Measurements from ENCODE around the gene ETV6. TPM values are rescaled to one million over a fixed set of nuclear protein-coding genes. Genes with fewer than 3 reads are reported as not detected.

ETV6 gene
- polyA plus RNA-seq, 1 donor (not counting 4 experiments of a cell fraction or from before 2014, with no cell fraction given) = 5.3 TPM

DNA sequence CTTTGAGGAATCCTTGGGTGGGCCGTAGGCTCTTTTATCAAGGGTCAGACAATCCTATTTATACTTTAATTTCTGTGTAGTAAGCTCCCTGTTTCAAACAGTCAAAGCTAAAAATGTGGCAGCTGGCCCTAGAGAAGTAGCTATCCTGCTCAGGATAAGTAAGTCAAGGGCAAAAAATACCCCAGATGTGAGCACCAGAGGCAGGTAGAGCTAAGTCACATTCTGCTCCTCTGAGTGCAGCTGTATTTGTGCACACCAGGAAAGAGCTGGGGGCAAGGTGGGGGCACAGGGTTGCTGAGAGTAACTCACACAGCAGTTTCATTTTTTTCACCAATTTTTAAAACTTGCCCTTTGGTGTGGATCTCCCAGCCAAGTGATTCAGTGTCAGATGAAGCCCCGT, 5.3 kb downstream of the ETV6 start:
- H3K4me3 ChIP-seq (ENCODE audit: control insufficient read depth in 2 of 3, extremely low read depth in 1 of 3, insufficient read depth in 2 of 3, low read depth in 1 of 3, low read length in 3 of 3) = no peak overlapping the region
- FAIRE-seq = no peak
- H3K27ac ChIP-seq (ENCODE audit: control insufficient read depth, insufficient read depth, low read length) = no peak overlapping the region
- no peak for DNase-seq (ENCODE audit: low read depth, low spot score)
- no peaks in the 10 kb centered on the region for H3K9me1 ChIP-seq (ENCODE audit: control insufficient read depth, extremely low read depth, insufficient read depth, low read length)
- peaks cover 29% of the 10 kb centered on the region for H3K4me1 ChIP-seq (ENCODE audit: control insufficient read depth, extremely low read depth, insufficient read depth, low read length)
- H3K36me3 ChIP-seq (ENCODE audit: control insufficient read depth in 2 of 2, extremely low read depth in 1 of 2, insufficient read depth in 2 of 2, low read length in 2 of 2) = no peaks in the 10 kb centered on the region
- TF ChIP-seq EZH2 (IDR thresholded peaks at IDR 0.05; ENCODE audit: low read length) = no peak
- TF ChIP-seq, protein P1, sequence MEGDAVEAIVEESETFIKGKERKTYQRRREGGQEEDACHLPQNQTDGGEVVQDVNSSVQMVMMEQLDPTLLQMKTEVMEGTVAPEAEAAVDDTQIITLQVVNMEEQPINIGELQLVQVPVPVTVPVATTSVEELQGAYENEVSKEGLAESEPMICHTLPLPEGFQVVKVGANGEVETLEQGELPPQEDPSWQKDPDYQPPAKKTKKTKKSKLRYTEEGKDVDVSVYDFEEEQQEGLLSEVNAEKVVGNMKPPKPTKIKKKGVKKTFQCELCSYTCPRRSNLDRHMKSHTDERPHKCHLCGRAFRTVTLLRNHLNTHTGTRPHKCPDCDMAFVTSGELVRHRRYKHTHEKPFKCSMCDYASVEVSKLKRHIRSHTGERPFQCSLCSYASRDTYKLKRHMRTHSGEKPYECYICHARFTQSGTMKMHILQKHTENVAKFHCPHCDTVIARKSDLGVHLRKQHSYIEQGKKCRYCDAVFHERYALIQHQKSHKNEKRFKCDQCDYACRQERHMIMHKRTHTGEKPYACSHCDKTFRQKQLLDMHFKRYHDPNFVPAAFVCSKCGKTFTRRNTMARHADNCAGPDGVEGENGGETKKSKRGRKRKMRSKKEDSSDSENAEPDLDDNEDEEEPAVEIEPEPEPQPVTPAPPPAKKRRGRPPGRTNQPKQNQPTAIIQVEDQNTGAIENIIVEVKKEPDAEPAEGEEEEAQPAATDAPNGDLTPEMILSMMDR (optimal IDR thresholded peaks at IDR 0.05 in 1 of 3, IDR thresholded peaks at IDR 0.05 in 1 of 3, conservative IDR thresholded peaks at IDR 0.05 in 1 of 3; ENCODE audit: extremely low read depth in 1 of 3, insufficient read depth in 2 of 3, low read length in 3 of 3) = no peak
- no peaks in the 10 kb centered on the region for H3K9me3 ChIP-seq (ENCODE audit: control insufficient read depth, low read depth, low read length)
- no peaks in the 10 kb centered on the region for H3K27me3 ChIP-seq (ENCODE audit: control insufficient read depth, extremely low read depth, insufficient read depth, low read length)
- H2AFZ ChIP-seq (ENCODE audit: control insufficient read depth, low read length) = no peak overlapping the region
- no peak overlapping the region for H3K9ac ChIP-seq (ENCODE audit: control insufficient read depth, extremely low read depth, insufficient read depth, low read length)
- H3K4me2 ChIP-seq (ENCODE audit: control insufficient read depth, extremely low read depth, insufficient read depth, low read depth, low read length) = no peak overlapping the region
- H4K20me1 ChIP-seq (ENCODE audit: control insufficient read depth, extremely low read depth, insufficient read depth, low read length) = no peaks in the 10 kb centered on the region
- peaks cover 81% of the 10 kb centered on the region for H3K79me2 ChIP-seq (ENCODE audit: control insufficient read depth, insufficient read depth, low read length)
- dilution Hi-C loops (cut with MboI; ENCODE audit: extremely low pct_ligation_motif_present, low sequenced_read_pairs) = no loop called here

DNA sequence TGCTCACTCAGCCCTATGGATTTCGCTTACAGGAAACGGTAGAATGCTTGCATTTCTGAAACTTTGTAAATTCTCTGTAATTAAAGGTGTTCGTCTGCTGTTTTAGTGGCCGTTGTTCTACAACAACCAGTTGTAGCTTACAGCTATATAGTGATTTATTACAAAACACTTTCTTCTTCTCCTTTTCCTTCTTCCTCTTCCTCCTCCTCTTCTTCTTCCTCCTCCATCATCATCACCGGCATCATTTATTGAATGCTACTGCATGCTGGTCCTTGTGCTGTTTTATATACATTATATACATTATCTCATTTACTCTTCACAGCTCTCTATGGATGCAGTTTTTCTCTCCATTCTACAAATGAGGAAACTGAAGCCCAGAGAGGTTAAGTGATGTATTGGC, 6.4 kb downstream of the ETV6 start:
- no peaks in the 10 kb centered on the region for H4K20me1 ChIP-seq (ENCODE audit: control insufficient read depth, extremely low read depth, insufficient read depth, low read length)
- no peaks in the 10 kb centered on the region for H3K36me3 ChIP-seq (ENCODE audit: control insufficient read depth in 2 of 2, extremely low read depth in 1 of 2, insufficient read depth in 2 of 2, low read length in 2 of 2)
- peaks cover 29% of the 10 kb centered on the region for H3K4me1 ChIP-seq (ENCODE audit: control insufficient read depth, extremely low read depth, insufficient read depth, low read length)
- no peak overlapping the region for H2AFZ ChIP-seq (ENCODE audit: control insufficient read depth, low read length)
- no peak for TF ChIP-seq EZH2 (IDR thresholded peaks at IDR 0.05; ENCODE audit: low read length)
- TF ChIP-seq, protein P1 (optimal IDR thresholded peaks at IDR 0.05 in 1 of 3, IDR thresholded peaks at IDR 0.05 in 1 of 3, conservative IDR thresholded peaks at IDR 0.05 in 1 of 3; ENCODE audit: extremely low read depth in 1 of 3, insufficient read depth in 2 of 3, low read length in 3 of 3) = no peak
- no peak overlapping the region for H3K27ac ChIP-seq (ENCODE audit: control insufficient read depth, insufficient read depth, low read length)
- H3K79me2 ChIP-seq (ENCODE audit: control insufficient read depth, insufficient read depth, low read length) = peaks cover 79% of the 10 kb centered on the region
- DNase-seq (ENCODE audit: low read depth, low spot score) = no peak
- H3K9me3 ChIP-seq (ENCODE audit: control insufficient read depth, low read depth, low read length) = no peaks in the 10 kb centered on the region
- no peak overlapping the region for H3K4me3 ChIP-seq (ENCODE audit: control insufficient read depth in 2 of 3, extremely low read depth in 1 of 3, insufficient read depth in 2 of 3, low read depth in 1 of 3, low read length in 3 of 3)
- no peaks in the 10 kb centered on the region for H3K9me1 ChIP-seq (ENCODE audit: control insufficient read depth, extremely low read depth, insufficient read depth, low read length)
- H3K9ac ChIP-seq (ENCODE audit: control insufficient read depth, extremely low read depth, insufficient read depth, low read length) = no peak overlapping the region
- FAIRE-seq = no peak
- no peaks in the 10 kb centered on the region for H3K27me3 ChIP-seq (ENCODE audit: control insufficient read depth, extremely low read depth, insufficient read depth, low read length)
- no peak overlapping the region for H3K4me2 ChIP-seq (ENCODE audit: control insufficient read depth, extremely low read depth, insufficient read depth, low read depth, low read length)
- dilution Hi-C loops (cut with MboI; ENCODE audit: extremely low pct_ligation_motif_present, low sequenced_read_pairs) = no loop called here
